ENCODE results near the gene WNT9A.

WNT9A gene

DNA sequence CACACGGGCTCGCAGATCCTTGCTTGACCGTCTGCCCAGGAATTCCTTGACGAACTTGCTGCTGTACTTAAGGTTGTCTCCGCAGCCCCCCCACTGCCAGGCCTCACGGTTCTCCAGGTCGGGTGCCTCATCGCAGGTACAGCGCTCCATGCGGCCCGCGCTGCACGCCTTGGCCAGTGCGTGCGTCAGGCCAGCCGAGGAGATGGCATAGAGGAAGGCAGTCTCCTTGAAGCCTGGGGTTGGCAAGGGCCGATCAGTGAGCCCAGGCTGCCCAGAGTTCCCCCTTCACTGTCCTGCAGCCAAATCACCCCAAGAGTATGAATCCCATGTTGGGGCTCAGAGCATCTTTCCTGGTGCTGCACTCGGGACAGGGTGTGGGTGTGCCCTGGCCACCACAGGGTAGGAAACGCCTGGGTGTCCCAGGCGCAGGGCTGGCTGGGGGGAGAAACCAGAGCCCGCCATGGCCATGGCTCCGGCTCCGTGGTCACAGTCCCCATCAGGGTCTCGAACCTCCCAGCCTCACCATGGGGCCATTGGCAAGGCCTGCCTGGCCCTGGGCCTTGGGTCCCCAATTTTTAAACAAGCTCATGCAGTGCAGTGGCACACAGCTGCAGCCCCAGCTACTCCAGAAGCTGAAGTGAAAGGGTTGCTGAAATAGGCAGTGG is 23.4 kb downstream of the WNT9A start:
- no peak for DNase-seq

DNA sequence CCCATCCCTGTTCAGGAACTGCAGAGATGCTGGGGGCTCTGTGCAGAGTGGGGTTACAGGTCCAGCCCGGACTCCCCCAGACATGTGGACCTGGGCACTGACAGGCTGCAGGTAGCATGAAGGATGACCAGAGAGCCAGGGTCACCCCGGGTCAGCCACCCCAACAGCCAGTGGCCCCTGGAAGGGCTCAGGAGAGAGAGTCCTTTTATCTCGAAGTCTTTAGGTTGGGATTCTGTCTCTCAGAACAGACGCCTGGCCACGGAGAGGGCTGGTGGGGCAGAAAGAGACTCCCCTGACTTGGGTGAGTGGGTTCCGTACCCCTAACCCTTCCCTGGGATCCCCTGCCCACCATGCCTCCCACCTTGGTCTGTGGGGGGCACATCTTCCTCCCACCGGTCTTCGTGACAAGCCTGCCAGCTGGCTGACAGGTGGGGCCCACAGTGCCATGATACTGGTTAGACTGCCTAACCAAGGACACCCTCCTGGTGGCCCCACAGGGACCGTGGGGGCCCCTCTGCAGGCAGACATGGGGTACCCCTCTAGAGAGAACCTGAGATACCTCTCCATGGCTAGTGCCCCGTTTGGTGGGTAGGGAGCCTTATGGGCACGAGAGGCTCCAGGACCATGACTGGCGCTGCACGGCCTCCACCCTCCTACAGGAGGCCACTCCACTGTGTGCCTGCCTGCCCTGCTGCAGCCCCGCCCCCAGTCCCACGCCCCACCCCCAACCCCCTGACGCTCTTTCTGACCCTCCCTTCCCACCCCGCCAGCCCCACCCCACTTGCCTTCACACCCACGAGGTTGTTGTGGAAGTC is 24.2 kb downstream of the WNT9A start:
- DNase-seq: no peak

DNA sequence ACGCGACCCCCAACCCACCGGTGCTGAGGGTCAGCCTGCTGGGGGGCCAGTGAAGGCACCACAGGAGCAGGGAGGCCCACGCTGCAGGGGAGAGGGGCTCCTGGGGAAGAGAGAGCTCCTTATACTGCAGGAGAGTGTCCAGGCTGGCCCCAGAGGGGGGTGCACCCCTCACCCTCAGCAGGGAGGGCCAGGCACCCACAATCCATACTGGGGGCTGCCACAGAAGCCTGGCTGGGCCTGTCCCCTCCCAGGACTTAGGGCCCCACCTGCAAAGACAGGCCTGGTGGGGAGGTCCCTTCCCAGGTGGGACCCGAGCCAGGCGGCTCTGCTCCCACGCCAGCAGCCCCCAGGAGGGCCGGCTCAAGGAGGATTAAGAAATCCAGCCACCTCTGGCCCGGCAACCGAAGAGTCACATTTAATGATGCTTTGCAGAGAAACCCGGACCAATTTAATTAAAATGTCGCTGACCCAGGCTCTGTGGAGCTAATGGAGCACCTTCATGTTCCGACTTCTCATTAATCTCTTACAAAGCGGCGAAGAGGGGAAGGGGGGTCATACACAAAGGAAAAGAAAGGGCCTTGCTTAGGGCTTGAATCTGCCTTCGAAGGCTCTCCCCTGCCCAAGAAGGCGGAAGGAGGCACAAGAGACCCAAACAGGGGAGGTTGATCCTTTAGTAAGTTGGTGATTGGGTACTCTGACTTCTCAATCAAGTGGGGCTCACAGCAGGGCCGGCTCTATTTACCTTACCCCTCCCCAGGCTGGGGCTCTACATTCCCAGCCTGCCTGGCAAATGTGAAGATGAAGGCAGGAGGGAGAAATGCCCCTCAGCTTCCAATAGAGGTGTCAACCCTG is 25.0 kb downstream of the WNT9A start:
- no peak for DNase-seq

DNA sequence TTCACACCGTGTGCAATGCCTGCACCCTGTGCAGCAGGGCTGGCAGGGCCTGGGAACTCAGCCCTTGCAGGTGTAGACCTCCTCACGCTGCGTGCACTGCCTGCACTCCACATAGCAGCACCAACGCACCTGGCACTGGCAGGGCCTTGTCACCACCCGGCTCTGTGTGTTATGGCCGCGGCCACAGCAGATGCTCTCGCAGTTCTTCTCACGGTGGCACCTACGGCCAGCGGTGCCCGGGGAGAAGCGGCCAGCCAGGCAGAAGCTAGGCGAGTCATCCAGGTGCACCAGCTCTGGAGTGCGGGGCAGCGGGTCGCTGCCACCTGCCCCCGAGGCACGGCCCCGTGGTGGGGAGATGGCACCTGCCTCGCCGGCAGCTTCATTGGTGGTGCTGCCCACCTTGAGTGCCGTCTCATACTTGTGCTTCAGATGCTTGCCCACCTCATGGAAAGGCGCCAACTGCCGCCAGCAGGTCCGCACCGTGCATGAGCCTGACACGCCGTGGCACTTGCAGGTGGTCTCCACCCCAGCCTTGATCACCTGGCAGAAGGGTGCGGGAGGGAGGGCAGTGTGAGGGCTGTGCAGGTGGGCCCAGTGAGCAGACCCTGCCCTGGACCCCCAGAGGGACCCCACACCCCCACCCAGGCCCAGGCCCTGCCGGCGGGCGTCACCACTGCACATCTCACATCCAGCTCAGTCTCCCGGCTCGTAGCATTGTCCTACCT is 26.1 kb downstream of the WNT9A start:
- no peak for DNase-seq

DNA sequence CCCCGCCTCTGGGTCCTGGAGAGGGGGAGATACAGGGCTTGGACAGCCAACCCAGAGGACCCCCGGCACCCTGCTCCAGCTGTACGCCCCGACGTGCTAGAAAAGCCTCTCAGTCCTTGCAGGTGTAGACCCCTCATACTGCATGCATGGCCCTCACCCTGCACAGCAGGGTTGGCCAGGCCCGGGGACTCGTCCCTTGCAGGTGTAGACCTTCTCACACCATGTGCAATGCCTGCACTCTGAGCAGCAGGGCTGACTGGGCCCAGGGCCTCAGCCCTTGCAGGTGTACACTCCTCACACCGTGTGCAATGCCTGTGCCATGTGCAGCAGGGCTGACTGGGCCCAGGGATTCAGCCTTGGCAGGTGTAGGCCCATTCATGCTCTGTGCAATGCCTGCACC is 26.8 kb downstream of the WNT9A start:
- DNase-seq: no peak

DNA sequence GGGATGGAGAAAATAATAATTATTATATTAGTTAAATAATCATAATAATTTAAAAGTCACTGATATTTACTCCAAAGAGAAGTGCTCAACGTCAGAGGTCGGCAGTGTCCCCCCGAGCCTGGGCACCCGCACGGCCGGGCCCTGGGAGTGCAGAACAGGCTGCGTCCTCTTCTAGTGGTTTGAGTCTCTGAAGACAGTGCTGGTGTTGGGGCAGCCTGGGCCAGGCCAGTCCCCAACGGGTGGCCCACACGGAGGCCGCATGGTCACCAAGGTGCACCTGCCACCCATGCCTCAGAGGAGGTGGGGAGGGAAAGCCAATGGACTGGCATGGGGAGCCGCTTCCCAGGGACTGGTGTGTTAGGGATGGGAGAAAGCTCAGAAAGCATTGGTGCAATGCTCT is 27.3 kb downstream of the WNT9A start:
- DNase-seq: no peak

DNA sequence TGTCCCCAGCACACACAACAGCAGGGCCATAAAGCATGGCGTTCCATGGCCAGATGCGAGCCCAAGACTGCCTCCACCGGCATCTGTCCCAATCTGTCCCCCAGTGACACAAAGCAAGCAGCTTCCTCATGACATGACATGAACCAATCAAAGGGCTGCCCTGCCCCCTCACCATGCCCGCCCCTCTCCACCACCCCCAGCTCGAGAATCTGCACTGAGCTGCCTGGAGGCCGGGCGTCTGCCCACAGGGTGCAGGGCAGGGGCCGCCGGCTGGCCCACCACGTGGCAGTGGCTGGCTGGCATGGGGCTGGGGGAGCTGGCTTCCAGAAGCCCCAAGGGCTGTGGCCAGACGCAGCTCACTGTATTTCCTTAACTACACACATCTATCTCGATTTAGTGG is 27.8 kb downstream of the WNT9A start:
- no peak for DNase-seq

DNA sequence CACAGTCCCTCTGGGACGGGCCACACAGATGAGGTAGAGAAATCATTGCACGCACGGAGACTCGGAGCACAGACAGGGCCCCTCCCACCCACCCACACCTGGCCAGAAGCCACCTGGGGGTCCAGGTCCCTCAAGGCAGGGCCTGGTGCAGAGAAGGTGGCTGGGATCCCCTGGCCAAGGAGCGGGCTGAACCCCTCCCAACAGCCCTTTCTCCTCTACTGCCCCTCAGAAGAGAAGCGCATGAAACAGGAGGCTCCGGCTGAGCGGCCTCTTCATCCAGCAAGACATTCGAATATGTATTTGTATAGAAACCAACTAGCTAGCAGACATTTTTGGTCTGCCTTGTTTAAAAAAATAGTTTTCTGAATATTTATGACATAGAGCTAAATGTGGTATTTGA is 29.0 kb downstream of the WNT9A start:
- no peak for DNase-seq

DNA sequence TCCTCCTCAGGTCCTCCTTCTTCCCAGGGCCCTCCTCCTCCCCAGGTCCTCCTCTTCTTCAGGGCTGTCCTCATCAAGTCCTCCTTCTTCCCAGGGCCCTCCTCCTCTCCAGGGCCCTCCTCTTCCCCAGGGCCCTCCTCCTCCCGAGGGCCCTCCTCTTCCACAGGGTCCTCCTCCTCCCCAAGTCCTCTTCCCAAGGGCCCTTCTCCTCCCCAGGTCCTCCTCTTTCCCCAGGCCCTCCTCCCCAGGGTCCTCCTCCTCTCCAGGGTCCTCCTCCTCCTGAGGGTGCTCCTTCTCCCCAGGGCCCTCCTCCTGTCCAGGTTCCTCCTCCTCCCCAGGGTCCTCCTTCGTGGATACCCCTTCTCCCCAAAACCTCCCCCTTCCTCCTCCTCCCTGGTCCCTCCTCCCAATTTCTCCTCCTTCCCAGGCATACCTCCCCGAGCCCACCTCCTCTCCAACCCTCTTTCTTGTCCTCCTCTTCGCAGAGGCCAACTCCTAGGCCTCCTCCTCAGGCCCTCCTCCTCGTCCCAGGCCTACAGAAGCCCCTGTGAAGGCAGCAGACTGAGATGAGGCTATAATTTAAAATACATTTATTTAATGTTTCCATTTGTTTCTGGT is 29.5 kb downstream of the WNT9A start:
- DNase-seq: no peak

DNA sequence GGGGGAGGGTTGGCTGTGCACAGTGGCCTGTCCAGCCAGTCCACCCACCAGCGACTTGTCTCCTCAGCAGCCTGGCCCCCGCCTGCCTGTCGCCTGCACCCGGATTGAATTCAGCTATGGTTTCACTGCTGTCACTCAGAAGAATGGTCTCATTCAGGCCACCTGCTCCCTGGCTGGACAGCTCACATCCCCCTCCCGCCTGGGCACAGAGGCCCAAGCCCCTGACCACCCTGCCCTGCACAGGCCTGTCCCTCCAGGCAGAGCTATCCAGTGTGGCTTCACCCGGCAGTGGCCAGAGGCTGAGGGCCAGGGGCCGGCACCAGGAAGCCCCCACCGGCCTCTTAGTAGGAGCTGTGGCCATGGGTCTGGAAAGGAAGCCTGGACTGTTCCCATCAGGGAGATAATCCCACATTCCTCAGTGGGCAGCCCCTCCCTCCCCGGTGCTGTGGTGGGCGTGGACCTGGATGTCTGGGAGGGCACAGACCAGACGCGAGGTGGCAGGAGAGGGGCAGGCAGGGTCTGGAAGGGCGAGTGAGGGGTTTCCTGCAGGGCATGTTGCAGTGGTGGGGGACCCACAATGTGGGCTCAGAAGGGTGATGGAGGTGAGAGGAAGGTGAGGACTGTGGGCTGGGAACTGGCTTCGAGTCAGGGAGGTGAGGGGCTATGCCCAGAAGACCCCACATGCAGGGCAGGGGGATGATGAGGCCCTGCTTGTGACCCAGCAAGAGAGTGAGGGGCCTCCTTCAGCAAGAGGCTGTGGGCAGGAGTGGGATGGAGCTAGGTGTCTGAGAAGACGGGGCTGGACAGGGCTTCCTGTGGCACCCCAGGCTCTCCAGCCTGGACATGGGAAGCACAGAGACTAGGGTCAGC is 30.4 kb downstream of the WNT9A start:
- DNase-seq: no peak

DNA sequence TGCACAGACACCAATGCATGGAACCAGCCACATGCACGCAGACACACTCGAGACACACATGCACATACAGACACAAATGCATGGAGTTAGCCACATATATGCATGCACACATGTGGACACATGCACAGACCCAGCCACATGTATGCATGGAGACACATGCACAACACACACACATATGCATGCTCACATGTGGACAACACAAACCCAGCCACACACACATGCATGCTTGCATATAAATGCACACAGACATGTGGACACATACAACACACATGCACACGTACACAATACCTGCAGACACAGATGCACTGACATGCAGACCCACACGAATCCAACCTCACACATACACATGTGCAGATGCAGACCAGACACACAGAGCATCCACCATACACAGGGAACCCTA is 31.1 kb downstream of the WNT9A start:
- DNase-seq: no peak

DNA sequence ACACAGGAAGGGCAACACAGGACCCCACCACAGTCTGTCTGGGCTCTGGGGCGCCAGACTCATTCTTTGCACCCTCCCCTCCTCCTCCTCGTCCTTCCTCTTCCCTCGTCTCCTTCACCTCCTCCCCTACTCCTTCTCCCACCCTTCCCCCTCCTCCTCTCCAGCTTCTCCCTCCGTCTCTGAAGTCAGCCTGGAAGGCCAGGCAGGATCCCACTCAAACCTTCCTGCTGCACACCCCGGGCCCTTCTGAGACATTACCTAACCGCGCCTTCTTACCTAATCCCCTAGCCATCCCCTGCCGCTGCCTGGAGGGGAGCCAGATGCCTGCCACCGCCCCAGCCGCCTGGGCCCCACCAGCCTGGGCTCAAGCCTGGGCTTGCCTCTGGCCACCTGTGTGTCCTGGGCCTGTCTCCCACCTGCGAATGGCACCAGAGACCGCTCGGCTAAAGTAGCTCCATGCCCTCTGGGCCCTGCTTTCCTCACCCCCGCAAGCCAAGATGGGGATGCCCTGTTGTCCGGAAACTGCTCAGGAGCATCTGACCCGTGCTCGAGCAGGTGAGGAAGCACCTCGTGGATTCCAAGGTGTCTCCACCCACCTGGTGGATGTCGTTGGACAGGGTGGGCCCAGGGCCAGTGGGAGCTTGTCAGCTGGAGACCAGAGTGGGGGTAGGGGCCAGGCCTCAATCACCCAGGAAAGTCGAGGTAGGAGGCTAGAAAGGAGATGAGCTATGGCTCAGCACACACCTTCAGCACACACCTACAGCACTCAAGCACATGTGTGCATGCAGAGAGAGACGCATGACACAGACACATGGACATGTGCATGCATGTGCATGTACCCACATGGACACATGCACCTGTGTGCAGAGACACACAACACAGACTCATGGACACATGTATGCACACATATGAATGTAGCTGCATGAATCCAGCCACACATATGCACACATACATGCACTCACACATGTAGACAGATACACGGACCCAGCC is 31.9 kb downstream of the WNT9A start:
- DNase-seq: no peak

DNA sequence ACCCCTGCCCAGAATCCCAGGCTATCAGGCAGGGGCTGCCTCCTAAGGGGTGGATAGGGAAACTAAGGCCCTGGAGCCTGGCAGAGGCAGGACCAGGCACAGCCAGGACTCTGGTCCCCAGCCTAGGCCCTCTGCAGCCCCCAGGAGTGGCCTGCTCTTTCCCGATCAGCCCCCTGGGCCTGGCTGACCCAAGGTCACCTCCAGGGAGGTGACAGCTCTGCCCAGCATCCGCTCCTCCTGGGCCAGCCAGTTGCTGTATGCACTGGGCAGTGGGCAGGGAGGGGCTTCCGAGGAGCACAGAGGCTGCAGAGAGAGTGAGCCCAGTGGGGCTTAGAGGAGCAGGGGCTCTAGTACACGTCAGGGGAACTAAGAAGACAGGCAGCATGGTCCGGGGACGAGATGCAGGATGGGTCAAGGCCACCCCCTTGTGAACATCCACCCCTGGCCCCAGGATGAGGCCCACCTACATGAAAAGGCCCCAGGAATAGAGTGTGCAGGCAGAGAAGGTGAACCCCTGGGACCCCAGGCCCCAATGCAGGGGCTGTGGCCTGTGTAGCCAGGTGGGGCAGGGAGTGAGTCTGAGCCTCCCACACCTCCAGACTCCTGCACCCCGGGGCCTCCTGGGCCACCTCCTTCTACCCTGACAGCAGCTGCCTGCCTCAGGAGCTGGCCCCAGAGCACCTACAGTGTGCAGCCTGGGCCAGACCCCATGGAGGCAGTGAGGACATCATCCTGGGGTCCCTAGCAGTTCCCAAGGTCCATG is 32.8 kb downstream of the WNT9A start:
- no peak for DNase-seq

DNA sequence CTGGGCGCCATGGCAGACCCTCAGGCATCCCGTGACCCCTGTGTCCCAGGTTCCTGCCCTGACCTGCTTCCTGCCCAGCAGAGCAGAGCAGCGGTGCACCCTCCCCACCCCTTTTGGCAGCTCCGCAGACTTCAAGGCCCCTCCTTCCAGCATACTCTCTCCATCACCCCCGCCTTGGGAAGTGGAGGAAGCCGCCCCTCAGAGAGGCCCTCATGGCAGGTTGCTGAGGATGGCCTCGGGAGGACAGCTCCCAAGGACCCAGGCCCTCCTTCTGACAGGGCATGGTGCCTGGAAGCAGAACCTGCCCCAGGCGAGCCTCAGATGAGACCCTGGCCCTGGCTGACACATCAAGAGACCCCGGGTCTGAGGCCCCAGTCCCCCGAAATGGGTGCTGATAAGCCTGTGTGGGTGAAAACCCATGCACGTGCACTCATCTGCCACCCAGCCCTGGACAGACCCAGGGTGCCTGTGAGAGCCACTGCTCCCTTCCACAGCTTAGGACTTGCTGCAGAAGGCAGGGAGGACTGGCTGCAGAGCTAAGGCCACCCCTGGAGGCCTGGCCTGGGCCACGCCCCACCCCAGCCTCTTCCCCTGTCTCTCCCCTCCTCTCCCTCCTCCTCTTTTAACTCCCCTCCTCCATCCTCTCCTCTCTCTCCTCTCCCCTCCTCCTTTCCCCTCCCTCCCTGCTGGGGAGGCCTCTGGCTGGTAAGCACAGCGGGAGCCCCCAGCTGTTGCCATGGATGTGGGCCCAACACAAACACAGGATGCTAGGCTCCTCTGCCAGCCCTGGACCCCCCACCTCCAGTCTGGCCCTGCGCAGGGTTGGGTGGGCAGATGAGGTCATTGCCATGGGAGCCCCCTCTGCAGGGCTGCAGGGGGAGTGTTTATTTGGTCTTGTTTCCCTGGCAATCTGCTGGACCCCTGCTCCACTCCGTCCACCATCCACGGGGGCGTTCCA is 33.7 kb downstream of the WNT9A start:
- no peak for DNase-seq

DNA sequence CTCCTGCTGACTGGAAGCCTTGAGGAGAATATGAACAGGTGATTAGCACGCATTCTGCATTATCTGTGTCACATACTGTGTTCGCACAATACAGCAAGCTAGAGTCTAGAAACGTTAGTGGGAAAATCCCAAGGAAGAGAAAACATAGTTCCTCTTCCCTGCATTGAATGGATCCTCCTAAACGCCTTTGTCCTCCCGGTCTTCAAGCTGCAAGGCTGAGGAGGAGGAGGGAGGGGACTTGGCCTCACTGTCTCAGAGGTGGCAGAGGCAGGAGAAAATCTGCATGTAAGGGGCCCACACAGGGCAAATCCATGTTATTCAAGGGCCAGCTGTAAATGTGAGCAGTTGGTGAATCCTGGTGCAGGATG is 34.4 kb downstream of the WNT9A start:
- DNase-seq: no peak

DNA sequence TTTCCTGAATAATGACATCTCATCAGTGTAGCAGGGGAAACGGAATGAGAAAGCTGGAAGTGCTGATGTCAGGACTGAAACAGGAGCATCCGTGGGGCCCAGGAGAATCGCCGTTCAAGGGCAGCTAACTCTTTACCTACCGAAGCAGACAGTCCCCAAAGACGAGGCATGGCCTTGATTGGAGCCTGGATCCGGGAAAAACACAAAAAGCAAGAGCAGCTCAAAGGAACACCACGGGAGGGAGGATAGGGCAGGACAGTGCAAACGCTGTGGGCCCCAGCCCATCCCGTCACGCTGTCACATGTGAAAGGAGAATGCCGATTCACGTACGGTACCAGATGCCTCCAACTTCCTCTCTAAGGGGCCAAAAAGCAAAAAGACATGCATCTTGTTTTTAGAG is 34.9 kb downstream of the WNT9A start:
- no peak for DNase-seq

DNA sequence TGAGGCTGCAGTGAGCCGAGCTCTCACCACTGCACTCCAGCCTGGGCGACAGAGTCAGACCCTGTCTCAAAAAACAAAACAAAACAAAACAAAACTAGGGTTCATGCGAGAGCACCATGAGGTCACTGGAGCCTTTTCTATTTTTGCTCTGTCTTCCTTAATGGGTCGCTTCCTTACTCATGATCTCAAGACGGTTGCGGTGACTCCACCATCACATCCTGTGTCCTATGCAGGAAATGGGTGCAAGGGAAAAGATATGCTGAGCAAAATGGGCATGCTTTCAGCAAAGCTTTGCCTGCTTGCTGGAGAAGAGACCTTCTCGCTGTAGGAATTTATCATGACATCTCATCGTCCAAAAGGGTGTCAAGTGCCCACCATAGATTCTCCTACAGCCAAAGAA is 36.4 kb downstream of the WNT9A start:
- DNase-seq: no peak

DNA sequence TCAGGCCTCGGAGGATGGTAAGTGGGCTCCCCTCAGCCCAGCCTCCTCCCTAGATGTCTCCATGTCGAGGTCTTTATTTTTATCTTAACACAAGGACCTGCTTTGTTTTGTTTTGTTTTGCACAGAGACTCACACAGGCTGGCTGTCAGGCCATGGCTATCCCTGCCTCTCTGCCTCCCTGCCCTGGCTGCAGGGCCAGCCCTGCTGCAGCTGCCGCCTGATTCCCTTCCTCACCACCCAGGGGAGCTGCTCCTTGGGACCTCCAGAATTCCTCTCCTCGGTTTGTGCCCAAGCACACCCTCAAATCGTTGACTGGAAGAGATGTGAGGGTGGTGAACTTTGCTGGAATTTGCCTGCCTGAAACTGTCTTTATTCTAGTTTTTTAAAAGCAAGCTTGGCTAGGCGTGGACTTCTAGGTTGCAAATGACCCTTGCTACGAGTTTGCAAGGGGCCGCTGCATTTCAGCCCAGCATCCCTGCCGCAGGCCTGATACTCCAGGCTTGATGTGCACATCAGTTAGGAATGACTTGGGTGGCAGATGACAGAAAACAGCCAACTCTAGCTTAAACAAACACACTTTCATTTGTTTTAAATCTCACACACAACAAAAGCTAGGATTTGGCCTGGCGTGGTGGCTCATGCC is 37.1 kb downstream of the WNT9A start:
- DNase-seq: no peak
